Vagina (tissue), 2 donors: ENCODE data around the gene BRMS1. TPM values are rescaled to one million over a fixed set of nuclear protein-coding genes. Genes with fewer than 3 reads are reported as not detected.

Source experiments
- DNase-seq, 2 donors: peaks; one replicate each; pipeline ENCODE4 v3.0.0-alpha.2; 2017; ENCODE audit errors: extremely low spot score in 2 of 2
- H3K27ac ChIP-seq: fragments of 200-600 bp; sonication (generic); one replicate; pipeline ENCODE4 v1.5.1; 2019
- H3K27me3 ChIP-seq: fragments of 200-600 bp; sonication (generic); one replicate; pipeline ENCODE4 v1.5.1; 2019
- H3K36me3 ChIP-seq, 2 donors: fragments of 200-600 bp; sonication (generic); one replicate each; pipeline ENCODE4 v1.5.1; 2017 to 2019
- H3K4me1 ChIP-seq: fragments of 200-600 bp; sonication (generic); one replicate; pipeline ENCODE4 v1.5.1; 2019
- H3K4me3 ChIP-seq, 2 donors: fragments of 200-600 bp; sonication (generic); 1 replicate in 1 of 2; 2 replicates in 1 of 2; pipeline ENCODE4 v1.5.1; 2016 to 2019
- H3K9me3 ChIP-seq: fragments of 200-600 bp; sonication (generic); one replicate; pipeline ENCODE4 v1.5.1; 2019
- CTCF ChIP-seq, 3 experiments: fragments of 450-650 bp in 2 of 3; fragments of 200-600 bp in 1 of 3; sonication (generic) in 1 of 3; IDR thresholded peaks; one replicate each; pipeline ENCODE4 v1.5.1; 2017 to 2019; ENCODE audit warnings: antibody characterized with exemption in 3 of 3, mild to moderate bottlenecking in 2 of 3, moderate library complexity in 2 of 3
- POLR2A ChIP-seq, 2 donors: fragments of 450-650 bp; IDR thresholded peaks; one replicate each; pipeline ENCODE4 v1.6.1; 2017; ENCODE audit warnings: antibody characterized with exemption in 2 of 2, mild to moderate bottlenecking in 2 of 2, moderate library complexity in 2 of 2
- POLR2AphosphoS5 ChIP-seq, 2 donors: sonication (generic); formaldehyde crosslinking; IDR thresholded peaks; one replicate each; pipeline ENCODE4 v1.9.0; 2017; ENCODE audit warnings: antibody characterized with exemption in 2 of 2, mild to moderate bottlenecking in 2 of 2, low read depth in 1 of 2; ENCODE audit not compliant: insufficient read depth in 1 of 2
- intact Hi-C: fragments of 100-400 bp; cut with DNase I; formaldehyde crosslinking; loops from one replicate; pipeline ENCODE4 v1.15.1; 2023
- total RNA-seq: library from RNA; depleted of rRNA; stranded (reverse); fragments of >200 nt; gene quantifications from one replicate; pipeline ENCODE4 v1.2.3, GENCODE V29; 2016

The BRMS1 gene
- total RNA-seq, 1 donor from 2014 or later = 37.1 TPM

GRCh38 chr11:66365711-66366619 lies 21.1 kb upstream of the BRMS1 start:
- intact Hi-C loops = no loop called here

GRCh38 chr11:66365166-66365565 lies 20.3 kb upstream of the BRMS1 start:
- intact Hi-C loops = no loop called here
- Histone ChIP-seq H3K9me3 (no peaks in the 10 kb centered on the region), H3K27me3 (no peaks in the 10 kb centered on the region), H3K4me1 (peaks cover 3% of the 10 kb centered on the region), H3K36me3 (no peaks in the 10 kb centered on the region), H3K4me3 (no peak overlapping the region), H3K27ac (no peak overlapping the region)
- TF ChIP-seq POLR2AphosphoS5 (IDR thresholded peaks at IDR 0.05; ENCODE audit: insufficient read depth in 1 of 2, low read depth in 1 of 2) = no peak
- TF ChIP-seq POLR2A (IDR thresholded peaks at IDR 0.05) = no peak
- no peak for TF ChIP-seq CTCF (IDR thresholded peaks at IDR 0.05)
- DNase-seq = no peak

More at GRCh38 chr11:66365711-66366619, 21.1 kb upstream of the BRMS1 start:
- H3K4me1 ChIP-seq = peaks cover 11% of the 10 kb centered on the region
- no peaks in the 10 kb centered on the region for H3K9me3 ChIP-seq
- no peak overlapping the region for H3K27ac ChIP-seq
- no peaks in the 10 kb centered on the region for H3K36me3 ChIP-seq
- no peak for DNase-seq
- H3K27me3 ChIP-seq = no peaks in the 10 kb centered on the region
- H3K4me3 ChIP-seq = no peak overlapping the region
- TF ChIP-seq POLR2A (IDR thresholded peaks at IDR 0.05) = no peak
- no peak for TF ChIP-seq POLR2AphosphoS5 (IDR thresholded peaks at IDR 0.05; ENCODE audit: insufficient read depth in 1 of 2, low read depth in 1 of 2)
- no peak for TF ChIP-seq CTCF (IDR thresholded peaks at IDR 0.05)

- H3K36me3 ChIP-seq = no peaks in the 10 kb centered on the region
- no peak overlapping the region for H3K27ac ChIP-seq
- no peaks in the 10 kb centered on the region for H3K4me1 ChIP-seq
- no peaks in the 10 kb centered on the region for H3K9me3 ChIP-seq
- TF ChIP-seq CTCF (IDR thresholded peaks at IDR 0.05) (no peak), POLR2AphosphoS5 (IDR thresholded peaks at IDR 0.05; ENCODE audit: insufficient read depth in 1 of 2, low read depth in 1 of 2) (no peak), POLR2A (IDR thresholded peaks at IDR 0.05) (no peak)
- no peak for DNase-seq
- no peaks in the 10 kb centered on the region for H3K27me3 ChIP-seq
- H3K4me3 ChIP-seq = no peak overlapping the region
- intact Hi-C loops = no loop called here
Measured at GRCh38 chr11:66363805-66364535, 19.1 kb upstream of the BRMS1 start.

- H3K27ac ChIP-seq = no peak overlapping the region
- H3K4me1 ChIP-seq = no peaks in the 10 kb centered on the region
- no peaks in the 10 kb centered on the region for H3K9me3 ChIP-seq
- TF ChIP-seq POLR2AphosphoS5 (IDR thresholded peaks at IDR 0.05; ENCODE audit: insufficient read depth in 1 of 2, low read depth in 1 of 2) = no peak
- TF ChIP-seq POLR2A (IDR thresholded peaks at IDR 0.05) = no peak
- no peak for TF ChIP-seq CTCF (IDR thresholded peaks at IDR 0.05)
- no peak for DNase-seq
- intact Hi-C loops = no loop called here
- H3K36me3 ChIP-seq = no peaks in the 10 kb centered on the region
- no peaks in the 10 kb centered on the region for H3K27me3 ChIP-seq
- H3K4me3 ChIP-seq = no peak overlapping the region
Measured at GRCh38 chr11:66363187-66363601, 18.3 kb upstream of the BRMS1 start.
